GM19035 (cell line): ENCODE measurements around the gene NAP1L1.

Source experiments
- ATAC-seq: cut with Tn5 transposase; IDR thresholded peaks from one replicate; pipeline ENCODE4 v1.9.1; 2021; ENCODE audit not compliant: unreplicated experiment

Gene NAP1L1, protein sequence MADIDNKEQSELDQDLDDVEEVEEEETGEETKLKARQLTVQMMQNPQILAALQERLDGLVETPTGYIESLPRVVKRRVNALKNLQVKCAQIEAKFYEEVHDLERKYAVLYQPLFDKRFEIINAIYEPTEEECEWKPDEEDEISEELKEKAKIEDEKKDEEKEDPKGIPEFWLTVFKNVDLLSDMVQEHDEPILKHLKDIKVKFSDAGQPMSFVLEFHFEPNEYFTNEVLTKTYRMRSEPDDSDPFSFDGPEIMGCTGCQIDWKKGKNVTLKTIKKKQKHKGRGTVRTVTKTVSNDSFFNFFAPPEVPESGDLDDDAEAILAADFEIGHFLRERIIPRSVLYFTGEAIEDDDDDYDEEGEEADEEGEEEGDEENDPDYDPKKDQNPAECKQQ

DNA sequence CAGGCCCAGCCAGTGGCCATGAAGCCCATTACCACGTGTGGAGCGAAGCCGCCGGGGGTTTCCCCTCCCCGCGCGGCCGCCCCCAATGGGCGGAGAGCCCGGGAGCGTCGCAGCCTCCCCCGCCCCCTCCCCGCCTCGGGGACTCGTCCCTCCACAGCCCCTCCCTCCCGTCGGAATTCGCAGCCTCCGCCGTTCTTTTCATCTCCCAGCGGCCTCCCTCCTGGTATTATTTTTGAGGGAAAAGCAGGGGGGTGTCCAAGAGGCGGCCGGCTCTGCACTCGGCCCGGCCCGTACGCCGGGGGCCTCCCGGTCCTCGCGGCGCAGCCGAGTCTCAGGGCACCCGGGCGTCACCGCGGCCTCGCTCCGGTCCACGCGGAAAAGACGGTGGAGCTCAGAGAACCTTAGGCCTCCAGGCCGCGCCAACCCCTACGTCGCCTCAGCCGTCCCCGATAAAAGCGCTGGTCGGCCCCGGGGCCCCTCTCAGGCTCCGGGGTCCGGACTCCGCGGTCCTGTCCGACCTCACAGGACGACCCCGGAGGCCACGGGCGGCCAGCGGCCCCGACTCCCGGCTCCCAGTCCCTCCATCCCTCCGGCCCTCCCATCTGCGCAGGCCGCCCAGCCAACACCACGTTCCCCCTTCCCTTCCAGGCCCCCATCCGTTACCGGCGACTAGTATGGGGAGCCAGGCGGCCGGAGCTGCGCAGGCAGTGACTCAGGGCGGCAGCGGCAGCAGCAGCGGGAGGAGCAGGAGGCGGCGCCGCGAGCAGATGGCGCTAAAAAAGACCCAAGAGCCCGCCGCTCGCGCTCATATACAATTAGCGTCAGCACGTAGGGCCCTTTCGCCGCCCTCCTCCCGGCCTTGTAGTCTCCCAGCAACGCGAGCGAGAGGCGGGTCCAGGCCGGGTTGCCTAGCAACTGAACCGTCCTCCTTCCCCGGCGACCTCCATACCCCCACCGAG is at the start of gene NAP1L1:
Gene NAP1L1 (minus strand): TSS at position 782 of the 959 bp plus-strand sequence. CDS start 10,466 bp downstream, outside the sequence.
- peak; percentile 91 for ATAC-seq

DNA sequence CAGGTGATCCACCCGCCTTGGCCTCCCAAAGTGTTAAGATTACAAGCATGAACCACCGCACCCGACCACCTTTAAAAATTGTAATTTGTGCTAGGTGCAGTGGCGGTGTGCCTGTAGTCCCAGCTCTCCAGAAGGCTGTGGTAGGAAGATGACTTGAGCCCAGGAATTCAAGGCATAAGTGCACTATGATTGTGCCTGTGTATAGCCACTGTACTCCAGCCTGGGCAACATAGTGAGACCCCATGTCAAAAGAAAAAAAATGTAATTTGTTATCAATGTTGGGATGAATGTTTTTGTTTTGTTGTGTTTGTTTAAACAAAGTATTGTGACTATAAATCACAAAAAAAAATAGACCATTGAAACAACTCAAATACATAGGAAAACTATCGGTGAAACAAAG is 43.1 kb upstream of the NAP1L1 start:
- ATAC-seq = no peak

DNA sequence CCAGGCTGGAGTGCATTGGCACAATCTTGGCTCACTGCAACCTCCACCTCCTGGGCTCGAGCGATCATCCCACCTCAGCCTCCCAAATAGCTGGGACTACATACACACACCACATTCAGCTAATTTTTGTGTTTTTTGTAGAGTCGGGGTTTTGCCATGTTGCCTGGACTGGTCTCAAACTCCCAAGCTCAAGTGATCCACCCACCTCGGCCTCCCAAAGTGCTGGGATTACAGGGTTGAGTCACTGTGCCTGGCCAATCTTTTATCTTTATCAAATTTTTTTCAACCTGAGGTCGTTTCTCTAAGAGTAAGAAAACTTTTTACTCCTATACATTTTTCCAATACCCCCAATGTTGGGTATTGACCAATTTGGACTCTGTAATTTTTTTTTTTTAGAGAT is 40.0 kb upstream of the NAP1L1 start:
- no peak for ATAC-seq

DNA sequence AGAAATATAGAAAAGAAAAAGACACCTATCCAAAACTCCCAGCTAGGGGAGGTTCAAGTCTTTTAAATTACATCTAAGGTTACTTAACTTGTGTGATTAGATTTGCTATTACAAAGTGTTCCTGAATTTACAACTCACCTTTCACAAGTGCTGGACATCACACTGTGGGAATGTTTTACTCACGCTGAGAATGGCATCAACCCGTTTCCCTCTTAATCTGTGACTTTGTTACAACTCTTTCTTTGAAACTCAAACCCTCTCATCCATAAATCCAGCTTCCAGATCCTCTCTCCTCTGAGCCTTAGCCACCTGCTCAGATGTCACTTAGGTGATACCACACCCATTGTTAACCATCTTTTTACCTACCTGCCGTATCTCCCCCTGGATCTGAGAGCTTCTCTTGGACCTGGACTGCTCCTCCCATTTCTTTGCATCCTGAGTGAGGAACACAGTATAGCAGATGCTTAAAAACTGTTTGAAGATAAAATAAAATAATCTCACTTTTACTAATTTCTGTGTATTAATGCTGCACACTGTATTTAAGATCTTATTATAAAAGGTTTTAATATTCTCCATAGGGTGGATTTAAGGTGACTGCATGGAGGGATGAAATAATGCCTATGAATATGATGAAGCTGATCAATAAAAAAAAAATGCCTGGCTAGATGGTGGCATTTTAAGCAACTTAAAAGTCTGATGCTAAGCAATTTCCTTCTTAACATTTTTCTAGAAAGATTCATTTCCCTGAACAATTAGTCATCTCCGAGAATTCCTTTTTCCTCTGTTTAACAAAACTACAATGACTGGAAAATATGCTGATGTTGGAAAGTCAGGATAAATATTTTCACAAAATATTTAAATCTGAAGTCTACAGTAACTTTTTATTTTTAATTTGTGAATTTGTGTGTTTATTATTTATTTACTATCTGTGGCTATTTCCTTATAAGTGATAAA is 39.1 kb upstream of the NAP1L1 start:
- no peak for ATAC-seq

DNA sequence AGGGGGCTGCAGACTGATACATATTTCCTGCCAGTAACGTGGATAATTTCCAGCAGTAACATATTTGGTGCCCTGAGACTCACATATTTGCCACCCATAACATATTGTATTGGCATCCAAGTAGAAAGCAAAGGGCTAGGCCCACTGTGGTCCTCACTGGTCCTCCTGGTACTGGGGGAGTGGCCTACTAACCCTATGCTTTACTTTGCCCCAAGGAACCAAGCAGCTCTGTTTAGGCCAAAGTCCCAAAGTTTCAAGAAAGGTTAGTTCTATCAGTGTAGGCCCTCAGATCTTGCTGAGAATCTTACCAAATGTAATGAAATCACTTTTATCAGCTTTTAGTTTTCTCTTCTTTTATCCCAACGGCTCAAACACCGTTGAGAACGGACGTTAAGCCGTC is 35.4 kb upstream of the NAP1L1 start:
- ATAC-seq = no peak

DNA sequence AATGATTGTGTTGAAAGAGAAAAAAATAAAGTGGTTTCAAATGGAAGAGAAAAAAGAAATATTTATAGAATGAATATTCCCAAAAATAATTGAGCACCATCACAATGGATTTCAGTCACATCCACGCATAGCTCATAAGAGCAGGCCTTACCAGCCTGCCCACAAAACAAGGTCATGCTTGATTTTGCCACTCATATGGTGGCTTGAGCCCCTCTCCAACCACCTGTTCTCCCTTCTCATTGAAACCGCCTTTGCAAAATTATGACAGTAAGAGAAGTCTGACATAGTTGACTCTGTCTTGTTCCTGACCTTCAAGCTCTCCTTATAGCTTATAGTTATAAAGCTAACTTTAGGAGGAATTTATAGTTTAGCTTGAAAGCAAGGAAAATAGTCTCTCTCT is 33.3 kb upstream of the NAP1L1 start:
- ATAC-seq = no peak

DNA sequence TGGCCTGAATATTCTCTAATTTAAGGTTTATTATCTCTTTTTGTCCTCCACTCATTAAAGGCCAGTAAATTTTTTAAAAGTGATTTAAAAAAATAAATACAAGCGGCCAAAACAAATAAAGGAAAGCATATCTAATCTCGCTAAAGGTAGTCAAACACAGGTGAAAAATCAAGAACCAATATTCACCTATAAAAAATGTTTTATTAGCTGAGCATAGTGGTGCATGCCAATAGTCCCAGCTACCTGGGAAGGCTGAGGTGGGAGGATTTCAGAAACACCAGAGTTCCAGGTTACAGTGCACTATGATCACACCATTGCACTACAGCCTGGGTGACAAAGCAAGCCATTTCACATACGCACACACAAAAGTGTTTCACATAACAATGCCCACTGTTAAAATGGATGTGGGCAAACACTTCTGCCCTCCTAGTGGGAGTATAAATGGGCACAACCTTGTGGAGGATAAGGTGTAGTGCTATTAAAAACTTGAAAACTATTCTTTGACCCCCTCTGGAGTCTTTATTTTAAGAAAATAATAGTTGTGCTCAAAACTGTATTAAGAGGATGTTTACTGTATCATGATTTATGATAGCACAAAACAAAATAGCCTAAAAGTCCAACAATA is 32.7 kb upstream of the NAP1L1 start:
- ATAC-seq = no peak

DNA sequence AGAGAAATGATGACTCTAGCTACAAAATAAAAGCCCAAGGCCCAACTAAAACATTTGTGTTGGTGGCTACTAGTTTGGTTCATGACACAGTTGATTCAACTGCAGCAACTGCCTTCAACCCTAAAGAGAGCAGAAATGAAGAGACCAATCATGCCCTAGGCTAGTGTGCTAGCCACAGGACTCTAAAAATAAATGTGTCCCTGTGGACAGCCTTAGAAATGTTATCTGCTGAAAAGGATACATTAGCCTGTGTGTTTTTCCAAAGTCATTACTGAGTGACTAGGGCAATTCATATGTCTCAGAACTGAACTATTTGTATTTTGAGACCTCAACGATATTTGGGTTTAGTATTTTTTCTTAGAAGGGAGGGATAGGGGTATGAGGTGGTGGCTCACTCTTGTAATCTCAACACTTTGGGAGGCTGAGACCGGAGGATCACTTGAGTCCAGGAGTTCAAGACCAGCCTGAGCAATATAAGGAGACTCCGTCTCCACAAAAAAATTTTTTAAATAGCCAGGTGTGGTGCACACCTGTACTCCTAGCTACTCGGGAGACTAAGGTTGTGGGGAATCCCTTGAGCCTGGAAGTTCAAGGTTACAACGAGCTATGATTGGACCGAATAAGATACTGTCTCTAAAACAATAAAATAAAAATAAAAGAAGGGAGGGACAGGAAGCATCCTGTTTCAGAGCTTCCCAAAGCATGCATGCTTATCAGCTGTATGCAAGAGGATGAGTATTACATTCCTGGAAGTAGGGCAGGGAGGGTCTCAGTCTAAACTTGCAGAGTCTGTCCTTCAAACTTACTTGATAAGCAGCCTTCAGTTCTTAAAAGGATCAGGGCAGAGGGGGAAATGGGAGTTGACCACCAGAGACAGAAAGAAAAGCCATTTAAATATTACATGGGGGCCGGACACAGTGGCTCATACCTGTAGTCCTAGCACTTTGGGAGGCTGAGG is 29.6 kb upstream of the NAP1L1 start:
- no peak for ATAC-seq

DNA sequence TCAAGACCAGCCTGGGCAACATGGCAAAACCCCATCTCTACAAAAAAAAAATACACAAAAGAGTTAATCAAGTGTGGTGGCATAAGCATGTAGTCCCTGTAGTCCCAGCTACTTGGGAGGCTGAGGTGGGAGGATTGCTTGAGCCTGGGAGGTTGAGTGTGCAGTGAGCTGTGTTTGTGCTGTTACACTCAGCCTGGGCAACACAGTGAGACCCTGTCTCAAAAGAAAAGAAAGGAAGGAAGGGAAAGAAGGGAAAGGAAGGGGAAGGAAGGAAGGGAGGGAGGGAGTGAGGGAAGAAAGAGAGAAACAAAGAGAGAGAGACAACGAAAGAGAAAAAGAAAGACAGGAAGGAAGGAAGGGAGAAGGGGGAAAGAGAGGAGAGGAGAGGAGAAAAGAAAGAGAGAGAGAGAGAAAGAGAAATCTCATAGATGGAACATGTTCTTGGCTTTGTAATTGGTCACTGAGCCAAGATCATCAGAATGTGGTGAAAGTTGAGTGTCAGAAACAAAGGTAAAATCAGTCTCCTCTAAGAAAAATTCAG is 26.8 kb upstream of the NAP1L1 start:
- no peak for ATAC-seq

DNA sequence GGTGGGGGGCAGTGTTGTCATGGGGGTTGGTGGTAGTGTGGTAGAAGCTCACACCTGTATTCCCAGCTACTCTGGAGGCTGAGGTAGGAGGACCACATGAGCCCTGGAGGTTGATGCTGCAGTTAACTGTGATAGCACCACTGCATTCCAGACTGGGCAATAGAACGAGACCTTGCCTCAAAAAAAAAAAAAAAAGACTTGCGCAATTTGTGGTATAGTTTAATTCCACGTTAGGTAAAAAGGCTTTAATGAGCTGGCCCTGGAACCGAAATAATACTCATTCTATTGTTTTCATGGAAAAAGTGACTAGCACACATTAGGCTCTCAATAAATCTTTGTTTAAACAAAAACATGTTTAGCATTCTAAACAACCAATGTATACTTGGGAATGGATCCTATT is 25.4 kb upstream of the NAP1L1 start:
- ATAC-seq = no peak

DNA sequence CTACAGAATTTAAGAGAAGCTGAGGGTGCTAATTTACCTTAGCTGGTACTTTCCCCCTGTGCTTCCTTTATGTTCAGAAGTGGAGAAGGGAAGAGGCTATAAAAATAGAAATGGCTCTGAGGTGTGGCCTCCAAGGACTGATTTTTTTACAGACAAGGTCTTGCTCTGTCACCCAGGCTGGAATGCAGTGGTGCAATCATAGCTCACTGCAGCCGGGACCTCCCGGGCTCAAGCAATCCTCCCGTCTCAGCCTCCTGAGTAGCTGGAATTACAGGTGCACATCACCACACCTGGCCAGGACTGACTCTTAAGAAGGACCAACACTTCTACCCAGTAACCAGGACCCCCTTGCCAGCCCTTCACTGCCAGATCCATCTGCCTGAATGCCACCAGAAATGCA is 23.9 kb upstream of the NAP1L1 start:
- no peak for ATAC-seq

DNA sequence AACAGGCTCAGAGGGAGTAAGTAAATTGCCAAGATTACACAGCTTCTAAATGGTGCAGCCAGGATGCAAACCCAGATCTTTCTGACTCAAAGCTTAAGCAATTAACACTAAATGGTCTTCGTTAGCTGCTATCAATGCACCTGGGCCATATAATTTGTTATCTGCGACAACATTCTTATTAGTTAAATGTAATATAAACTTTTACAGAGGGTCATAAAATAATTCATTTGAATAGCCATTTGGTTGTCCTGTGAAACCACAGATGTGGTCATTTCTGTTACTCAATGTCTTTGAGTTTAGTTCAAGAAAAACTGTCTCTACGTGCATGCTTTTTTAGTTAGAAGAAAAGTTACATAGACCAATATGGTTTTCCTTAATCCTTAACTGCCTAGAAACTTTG is 22.1 kb upstream of the NAP1L1 start:
- no peak for ATAC-seq

DNA sequence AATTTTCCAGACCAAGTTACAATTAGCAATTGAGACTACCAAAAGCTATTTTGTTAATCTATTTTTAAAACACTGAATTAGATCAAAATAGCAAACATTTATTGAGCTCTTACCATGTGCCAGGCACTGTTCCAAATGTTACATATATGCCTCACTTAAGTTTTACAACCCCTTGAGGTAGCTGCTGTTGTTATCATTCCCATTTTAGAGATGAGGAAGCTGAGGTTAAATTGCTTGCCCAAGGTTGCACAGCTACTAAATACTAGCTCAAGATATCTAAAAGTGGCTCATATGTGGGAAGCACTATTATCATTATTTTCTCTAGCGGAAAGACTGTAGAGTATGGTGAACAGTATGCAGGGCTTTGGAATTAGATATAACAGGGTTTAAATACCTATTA is 19.5 kb upstream of the NAP1L1 start:
- ATAC-seq = no peak

DNA sequence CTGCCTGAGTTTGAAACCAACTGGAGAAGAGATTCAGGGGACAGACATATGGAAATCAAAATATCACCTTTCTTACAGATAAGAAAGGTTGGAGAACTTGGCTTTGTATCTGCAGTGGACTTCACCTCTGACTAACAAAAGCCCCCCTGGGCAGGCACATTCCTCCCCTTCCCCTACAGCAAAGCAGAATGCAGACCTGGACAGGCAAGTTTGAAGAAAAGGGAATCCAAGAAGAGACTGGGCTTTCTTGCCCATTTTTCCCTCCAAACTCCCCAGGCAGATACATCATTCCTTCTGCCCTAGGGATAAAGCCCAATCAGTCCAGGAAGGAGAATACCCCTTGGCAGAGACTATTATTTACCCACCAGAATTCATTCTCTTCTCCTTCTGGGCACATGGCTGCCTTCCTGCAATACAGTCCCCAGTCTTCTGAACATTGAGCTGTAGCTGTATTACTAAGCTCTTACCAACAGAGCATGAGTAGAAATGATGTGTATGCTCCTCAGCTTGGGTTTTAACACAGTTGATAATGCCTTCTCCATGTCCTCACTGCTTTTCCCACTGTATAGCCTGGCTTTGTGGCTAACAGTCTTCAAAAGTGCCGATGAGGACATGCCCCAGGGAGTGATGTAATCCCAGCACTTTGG is 17.4 kb upstream of the NAP1L1 start:
- no peak for ATAC-seq

DNA sequence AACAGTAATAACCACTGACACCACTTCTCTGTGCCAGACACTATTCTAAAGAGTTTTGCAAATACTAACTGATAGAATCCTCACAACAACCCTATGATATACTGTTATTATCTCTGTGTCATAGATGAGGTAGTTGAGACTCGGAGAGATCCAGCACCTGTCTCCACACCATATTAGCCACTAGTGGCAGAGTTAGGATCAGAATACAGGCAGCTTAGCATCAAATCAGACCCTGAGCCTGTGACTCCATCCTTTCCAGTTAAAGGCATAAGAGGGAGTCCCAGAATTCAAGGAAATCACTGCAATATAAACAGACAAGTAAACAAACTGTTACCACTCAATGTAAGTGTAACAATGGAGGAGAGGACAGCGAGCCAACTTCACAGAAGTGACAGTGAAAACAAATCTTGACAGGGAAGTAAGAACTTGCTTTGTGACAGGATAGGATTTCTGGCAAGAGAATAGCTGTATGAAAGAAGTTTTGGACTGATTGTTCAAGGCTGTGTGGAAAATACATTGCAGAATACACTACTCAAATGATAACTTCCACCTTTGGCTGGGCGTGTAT is 11.7 kb upstream of the NAP1L1 start:
- no peak for ATAC-seq

DNA sequence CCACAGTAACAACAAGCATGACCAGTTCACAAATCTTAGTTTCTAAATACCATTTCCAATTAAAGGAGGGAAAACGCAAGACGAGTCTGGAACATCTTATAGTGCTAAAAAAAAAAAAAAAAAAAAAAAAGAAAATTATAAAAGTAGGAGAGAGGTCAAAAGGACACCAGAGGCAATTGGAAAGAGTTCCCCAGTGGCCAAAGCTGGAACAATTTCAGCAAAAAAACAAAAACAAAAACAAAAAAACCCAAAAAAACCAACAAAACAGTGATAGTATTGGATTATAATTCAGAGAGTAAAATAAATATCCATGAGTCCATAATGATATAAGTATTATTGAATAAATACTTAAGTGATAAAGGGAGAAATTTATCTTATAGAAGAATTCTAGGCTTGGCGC is 10.3 kb upstream of the NAP1L1 start:
- ATAC-seq = no peak

DNA sequence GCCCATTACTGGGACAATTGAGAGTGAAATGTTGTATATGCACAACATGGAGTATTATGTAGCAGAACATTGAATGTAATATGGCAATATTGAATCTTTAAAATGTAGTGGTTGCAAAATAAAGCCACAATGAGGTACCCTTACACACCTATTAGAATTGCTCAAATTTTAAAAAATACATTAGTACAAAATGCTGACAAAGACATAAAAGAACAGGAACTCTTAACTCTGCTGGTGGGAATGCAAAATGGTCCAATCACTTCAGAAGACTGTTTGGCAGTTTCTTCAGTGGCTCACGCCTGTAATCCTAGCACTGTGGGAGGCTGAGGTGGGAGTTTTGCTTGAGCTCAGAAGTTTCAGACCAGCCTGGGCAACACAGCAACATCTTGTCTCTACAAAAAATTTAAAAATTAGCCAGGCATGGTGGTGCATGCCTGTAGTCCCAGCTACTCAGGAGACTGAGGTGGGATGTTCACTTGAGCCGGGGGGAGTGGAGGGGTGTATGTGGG is 6.8 kb upstream of the NAP1L1 start:
- ATAC-seq = no peak

DNA sequence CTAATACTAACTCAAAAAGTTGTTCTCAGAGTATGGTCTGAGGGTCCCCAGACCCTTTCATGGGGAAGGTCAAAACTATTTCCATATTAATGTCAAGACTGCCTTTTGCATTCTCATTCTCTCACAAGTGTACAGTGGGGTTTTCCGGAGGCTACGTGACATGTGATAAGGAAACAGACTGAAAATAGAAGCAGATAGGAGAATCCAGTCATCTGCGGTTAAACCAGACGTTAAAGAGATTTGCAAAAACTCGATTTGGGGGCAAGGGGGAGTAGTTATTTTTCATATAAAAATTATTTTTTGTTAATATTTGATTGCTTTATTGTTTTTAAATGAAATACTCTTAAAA is 1.0 kb upstream of the NAP1L1 start:
- ATAC-seq = no peak
